Measurements from ENCODE around the gene TCERG1L.
"Not testable (repeated sequence)": the region's sequence is repeated elsewhere in the genome, so short reads cannot be mapped to it uniquely, and the experiment has no call there.

TCERG1L gene

GRCh38 chr10:131180086-131180485 is 131.4 kb downstream of the TCERG1L start:
- no peak for DNase-seq

DNA sequence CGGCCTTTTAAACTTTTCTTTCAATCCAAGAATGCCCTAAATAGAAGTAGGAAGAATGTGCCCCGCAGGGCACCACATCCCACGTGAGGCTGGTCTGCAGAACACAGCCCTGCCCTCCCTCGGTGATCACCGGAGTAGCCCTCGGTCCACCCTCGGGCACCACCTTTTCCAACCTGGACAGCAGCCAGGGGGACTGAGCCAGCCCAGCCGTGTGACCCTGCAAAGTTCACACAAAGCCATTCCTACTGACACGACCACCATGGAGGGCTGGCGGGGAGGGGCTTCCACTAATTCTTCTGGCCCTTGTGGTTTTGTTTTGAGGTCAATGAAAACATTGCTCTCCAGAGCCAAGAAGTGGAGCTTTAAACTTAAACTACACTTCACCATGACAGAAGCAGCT is 132.2 kb downstream of the TCERG1L start:
- no peak for DNase-seq

DNA sequence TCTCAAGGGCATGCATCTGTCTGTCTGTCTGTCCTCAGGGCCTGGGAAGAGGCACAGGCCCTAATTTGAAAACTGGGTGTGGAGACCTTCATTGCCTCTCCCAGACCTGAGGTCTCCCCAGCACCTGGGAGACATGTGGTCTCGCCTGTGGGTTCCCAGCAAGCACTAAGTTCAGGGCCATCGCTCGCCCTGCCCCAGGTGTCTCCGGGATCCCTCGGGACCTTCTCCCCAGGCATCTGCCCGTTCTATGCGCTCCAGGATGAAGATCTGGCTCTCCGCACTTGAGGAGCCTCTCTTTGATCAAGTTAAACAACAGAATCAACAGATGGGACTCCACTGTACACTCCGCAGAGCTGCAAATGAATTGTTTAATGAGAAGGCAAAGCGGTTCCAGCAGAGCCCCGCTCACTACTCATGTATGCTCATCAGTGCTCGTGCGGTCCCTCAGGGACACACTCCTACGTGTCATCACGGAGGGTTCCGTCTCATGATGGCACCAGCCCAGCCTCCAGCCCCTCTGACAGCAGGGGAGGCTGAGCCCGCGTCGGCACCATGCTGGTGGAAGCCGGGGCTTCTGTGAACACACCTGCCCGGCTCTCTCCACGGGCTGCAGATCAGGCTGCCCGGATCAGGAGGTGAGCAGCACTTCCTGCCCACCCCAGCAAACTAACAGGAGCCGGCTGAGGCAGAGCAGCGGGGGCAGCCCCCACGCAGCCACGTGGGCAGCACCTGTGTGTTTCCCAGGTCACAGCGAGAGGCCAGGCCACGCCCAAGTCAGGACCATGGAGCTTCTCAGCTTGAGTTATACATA is 132.8 kb downstream of the TCERG1L start:
- DNase-seq = no peak

GRCh38 chr10:131177431-131178327 is 133.8 kb downstream of the TCERG1L start:
- no peak for DNase-seq

GRCh38 chr10:131176907-131177306 is 134.6 kb downstream of the TCERG1L start:
- no peak for DNase-seq

DNA sequence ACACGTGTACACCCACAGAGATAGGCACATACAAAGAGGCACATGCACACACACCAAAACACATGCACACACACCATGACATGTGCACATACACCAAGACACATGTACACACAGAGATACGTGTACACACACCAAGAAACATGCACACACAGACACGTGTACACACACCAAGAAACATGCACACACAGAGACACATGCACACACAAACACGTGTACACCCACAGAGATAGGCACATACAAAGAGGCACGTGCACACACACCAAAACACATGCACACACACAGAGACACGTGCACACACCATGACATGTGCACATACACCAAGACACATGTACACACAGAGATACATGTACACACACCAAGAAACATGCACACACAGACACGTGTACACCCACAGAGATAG is 135.2 kb downstream of the TCERG1L start:
- DNase-seq = not testable (repeated sequence)

DNA sequence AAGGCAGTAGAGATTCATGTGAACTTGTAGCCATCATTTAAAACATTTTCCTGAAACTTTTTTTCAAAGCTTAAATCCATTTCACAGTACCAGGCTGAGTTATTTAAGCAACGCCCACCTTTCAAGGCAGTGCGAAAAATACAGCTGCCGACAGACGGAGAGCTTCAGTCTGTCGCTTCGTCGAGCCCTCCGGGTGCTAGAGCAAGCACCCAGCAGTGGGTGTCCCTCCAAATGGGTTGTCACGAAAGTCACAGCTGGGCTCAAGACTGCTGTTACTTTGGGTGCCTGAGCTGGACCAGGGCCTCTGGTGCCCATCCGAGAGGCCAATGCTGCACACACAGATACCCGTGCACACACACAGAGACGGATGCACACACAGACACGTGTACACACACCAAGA is 135.6 kb downstream of the TCERG1L start:
- no peak for DNase-seq

GRCh38 chr10:131174651-131175540 is 136.6 kb downstream of the TCERG1L start:
- DNase-seq = no peak

- no peak for DNase-seq
These were observed 137.3 kb downstream of the TCERG1L start for GRCh38 chr10:131174211-131174565.

- no peak for DNase-seq
These were observed 137.9 kb downstream of the TCERG1L start for GRCh38 chr10:131173484-131174210.

- no peak for DNase-seq
These were observed 139.1 kb downstream of the TCERG1L start for GRCh38 chr10:131172433-131172832.

DNA sequence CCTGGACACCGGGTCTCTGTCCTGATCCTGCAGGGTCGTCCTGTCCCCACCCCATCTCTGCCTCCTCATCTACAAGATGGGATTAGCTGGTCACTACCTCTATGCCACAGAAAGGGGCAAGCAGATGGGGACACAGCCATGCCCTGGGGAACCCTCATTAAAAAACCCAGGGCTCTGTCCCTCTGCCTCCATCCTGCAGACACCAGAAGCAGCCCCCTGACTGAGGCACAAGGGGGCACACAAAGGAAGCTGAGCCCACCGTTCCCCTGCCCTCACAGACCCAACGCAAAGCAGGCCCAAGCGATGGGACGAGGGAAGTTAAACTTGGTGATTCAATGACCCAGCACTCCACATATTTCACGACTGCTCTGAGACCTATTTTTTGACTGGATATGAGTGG is 142.4 kb downstream of the TCERG1L start:
- no peak for DNase-seq

DNA sequence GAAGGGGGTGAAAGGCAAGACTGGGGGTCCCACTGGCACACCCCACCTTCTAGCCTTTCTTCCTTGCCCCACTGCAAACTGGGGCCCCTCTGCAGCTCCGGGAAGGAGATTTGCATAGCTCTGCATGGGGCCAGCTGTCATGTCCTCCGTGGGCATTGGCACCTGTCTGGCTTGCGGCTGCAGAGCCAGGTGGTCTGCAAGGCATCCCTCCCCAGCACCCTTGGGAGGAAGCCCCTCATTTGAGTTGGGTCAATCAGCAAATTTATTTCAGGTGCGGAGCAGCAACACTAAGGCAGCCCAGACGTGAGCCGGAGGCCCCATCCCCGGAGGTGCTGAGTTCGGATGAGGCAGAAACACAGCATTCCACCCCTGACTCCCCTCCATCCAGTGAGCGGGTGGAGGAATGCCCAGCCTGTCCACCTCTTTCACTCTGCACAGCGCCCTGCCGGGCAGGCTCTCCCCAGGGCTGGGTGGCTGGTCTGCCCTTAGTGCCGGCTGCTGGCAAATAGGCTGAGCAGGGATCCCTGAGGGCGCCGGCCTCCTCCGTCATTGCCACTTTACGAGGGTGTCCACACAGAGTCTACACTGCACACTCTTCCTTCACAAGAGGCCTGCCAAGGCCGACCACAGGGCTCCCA is 143.2 kb downstream of the TCERG1L start:
- no peak for DNase-seq

DNA sequence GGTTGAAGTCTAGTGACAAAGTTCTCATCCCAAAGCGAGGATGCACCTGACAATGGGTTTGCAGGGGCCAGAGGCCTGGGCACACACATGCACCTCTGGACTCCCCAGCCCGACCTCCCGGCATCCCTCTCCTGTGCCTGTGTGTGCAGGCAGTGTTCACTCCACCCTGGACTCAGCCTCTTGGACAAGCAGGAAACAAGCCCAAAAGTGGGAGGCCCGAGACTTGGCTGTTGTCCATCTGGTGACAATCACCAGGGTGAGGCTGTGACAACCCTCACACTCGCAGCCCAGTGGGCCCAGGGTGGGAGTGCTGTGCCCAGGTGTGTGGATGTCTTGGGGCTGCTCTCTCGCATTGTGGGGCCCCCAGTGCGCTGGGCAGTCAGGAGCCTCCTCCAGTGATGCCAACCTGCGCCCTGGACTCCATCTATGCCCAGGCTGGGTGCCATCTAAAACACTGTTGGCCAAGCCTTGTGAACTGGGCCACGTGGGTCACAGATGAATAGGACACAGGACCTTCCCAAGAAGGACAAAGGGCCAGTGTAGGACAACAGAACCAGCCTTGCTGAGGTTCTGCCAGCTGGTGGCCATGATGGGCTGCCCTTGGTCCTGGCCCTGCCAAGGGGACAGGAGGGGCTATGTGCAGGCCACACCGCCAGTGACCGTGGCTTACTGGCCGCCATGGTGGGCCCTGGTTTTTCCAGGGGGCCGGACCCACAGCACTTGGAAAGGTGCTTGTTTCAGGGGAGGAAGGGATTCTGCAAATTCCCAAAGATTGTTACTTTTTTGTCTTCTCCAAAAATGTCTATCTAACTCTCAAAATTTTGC is 144.3 kb downstream of the TCERG1L start:
- no peak for DNase-seq

DNA sequence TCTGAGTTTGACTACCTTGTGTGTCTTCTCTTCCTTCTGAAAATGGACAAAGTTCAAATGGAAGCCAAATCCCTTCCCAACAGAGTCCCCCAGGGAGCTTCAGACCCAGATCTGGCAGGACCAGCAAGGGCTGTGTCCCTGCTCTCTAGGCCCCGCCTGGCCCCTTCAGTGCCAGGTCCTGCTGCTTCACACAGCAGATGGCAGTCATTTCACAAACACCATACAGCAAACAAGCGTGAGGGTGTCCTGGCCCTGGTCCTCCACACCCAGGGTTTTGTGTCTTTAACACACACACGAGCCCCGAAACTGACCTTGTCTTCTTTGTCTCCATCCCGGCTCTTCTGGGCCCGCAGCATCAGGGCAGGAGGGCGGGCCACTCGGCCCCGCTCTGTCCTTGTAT is 145.0 kb downstream of the TCERG1L start:
- no peak for DNase-seq

- DNase-seq = no peak
These were observed 146.4 kb downstream of the TCERG1L start for GRCh38 chr10:131165092-131165491.

DNA sequence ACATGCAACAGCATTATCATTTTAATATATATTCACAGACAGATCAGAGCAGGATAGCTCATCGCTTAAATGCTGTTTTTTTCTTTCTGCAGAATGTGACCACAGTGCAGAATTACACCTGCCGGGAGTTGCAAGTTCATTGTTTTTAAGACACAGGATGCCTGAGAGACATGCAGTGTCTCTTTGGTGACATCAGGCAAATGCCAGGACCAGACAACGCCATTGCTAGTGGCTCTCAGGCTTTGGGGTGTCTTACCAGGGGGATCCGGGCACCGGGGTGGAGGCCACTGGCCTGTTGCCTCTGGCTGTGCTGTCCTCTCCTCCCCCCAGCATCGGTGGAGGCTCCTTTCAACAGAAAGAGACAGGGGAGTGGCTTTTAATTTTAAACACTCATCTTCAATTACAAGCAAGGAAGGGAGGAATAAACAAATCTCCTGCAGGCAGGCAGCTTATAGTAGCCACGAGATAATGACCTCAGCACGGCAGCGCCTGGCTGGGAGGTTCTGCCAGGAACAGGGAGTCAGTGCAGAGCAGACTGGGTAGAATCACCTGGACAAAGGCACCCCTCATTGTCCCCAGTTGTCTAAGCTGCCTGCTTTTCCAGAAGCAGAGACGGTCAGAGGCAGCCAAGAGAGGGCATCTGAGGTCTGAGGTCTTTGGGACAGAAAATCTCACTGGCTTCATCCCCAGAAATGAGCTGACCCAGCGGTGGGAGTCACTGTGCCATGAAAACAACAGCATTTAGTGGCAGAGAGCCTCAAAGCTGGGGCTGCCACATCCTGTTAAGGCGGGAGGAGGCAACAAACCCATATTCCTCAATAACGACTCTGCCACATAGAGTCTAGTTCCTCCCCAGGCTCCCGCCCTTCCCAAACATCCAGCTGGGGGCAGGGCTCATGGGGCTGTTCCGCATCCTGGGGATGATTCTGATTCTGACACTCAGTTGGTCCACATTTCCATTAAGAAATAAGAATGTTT is 148.4 kb downstream of the TCERG1L start:
- no peak for DNase-seq

GRCh38 chr10:131162211-131162610 is 149.3 kb downstream of the TCERG1L start:
- DNase-seq = no peak

GRCh38 chr10:131161087-131161486 is 150.4 kb downstream of the TCERG1L start:
- DNase-seq = no peak
